ENCODE data around the gene ATXN10.
"Not testable (repeated sequence)": the region's sequence is repeated elsewhere in the genome, so short reads cannot be mapped to it uniquely, and the experiment has no call there.

Gene ATXN10

GRCh38 chr22:45644714-45645113 lies 26.9 kb upstream of the ATXN10 start:
- DNase-seq: no peak

DNA sequence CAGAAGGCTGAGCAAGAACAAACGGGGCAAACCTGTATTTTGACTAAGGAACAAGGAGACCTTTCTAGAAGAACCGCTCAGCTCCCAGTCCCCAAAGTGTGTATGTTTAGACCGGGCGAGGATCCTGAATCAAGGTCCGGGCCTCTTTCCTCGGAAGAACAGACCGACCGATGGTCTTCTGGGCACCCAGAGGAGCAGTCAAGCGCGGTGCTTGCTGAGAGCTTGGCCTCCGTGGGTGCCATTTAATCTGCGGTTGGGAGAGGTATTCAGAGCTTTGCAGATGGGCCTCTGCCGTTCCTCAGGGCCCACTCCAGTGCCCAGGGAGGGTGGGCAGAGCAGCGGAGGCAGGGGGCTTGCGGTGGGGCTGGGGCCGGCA lies 26.5 kb upstream of the ATXN10 start:
- no peak for DNase-seq

- DNase-seq: peak; percentile 82
Observed at GRCh38 chr22:45645526-45646414, 25.9 kb upstream of the ATXN10 start.

- DNase-seq: no peak
Observed at GRCh38 chr22:45647532-45648225, 24.0 kb upstream of the ATXN10 start.

GRCh38 chr22:45648301-45649117 lies 23.1 kb upstream of the ATXN10 start:
- no peak for DNase-seq

- no peak for DNase-seq
Observed at GRCh38 chr22:45649809-45650208, 21.8 kb upstream of the ATXN10 start.

GRCh38 chr22:45650721-45651120 lies 20.9 kb upstream of the ATXN10 start:
- no peak for DNase-seq

- DNase-seq: no peak
Observed at GRCh38 chr22:45651931-45652528, 19.6 kb upstream of the ATXN10 start.

- DNase-seq: no peak
Observed at GRCh38 chr22:45656577-45656976, 15.1 kb upstream of the ATXN10 start.

DNA sequence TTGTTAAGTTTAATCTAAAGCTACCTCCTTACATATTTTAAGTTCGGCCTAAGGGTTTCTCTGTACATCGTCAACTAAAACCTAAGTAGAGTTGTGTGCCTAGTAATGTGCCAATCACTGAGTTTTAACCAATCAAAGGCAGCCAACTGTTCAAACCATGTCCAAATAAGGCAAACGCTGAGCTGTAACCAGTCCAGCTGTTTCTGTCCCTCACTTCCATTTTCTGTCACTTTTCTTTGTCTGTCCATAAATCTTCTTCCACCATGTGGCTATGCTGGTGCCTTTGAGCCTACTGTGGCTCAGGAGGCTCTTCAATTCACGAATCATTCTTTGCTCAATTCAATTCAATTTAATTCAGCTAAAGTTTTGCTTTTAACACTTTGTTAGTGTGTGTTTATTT lies 13.9 kb upstream of the ATXN10 start:
- no peak for DNase-seq

- DNase-seq: no peak
Observed at GRCh38 chr22:45664136-45664646, 7.4 kb upstream of the ATXN10 start.

GRCh38 chr22:45667486-45667885 lies 4.1 kb upstream of the ATXN10 start:
- no peak for DNase-seq

- DNase-seq: not testable (repeated sequence)
Observed at GRCh38 chr22:45670363-45670762, 1.3 kb upstream of the ATXN10 start.

GRCh38 chr22:45670981-45671782 lies 452 bp upstream of the ATXN10 start:
- DNase-seq: peak; percentile 77

DNA sequence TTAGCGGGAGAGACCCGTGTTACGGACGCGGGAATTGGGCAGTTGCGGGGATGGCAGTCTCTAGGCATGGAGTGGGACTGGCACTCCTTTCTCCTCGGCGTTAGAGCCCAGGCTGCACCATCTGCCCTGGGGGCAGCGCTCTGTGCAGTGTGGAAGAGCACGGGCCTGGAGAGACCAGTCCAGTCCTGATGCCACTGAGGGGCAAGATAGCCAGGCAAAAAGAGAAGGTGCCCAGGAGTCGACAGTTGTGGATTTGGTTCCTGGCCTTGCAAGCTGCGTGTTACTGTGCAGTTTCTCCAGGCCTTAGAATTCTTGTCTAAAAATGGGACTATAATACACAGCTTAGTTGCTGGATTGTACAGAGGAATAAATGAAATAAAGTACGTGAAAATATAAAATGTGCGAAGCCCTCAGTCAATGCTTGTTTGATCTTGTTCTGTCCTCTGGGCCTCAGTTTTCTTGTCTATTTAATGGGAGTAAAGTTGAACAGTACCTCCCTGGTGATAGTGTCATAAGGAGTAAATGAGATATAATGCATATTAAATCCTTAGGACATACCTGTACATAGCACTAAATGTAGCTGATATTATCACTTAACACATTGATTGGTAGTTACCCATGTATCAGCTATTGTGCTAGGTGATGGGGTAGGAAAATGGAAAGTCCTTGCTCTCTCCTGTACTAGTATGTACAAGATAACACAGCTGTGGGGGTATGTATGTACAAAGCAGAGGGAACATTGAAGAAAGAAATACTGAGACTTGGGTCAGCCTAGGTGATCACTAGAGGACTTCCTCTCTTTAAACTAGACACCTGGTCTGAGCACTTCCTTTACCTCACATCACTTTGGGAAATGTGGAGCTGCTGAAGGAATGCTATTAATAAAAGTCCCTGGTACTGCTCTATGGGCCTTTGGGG lies 1.2 kb downstream of the ATXN10 start:
- DNase-seq: no peak

DNA sequence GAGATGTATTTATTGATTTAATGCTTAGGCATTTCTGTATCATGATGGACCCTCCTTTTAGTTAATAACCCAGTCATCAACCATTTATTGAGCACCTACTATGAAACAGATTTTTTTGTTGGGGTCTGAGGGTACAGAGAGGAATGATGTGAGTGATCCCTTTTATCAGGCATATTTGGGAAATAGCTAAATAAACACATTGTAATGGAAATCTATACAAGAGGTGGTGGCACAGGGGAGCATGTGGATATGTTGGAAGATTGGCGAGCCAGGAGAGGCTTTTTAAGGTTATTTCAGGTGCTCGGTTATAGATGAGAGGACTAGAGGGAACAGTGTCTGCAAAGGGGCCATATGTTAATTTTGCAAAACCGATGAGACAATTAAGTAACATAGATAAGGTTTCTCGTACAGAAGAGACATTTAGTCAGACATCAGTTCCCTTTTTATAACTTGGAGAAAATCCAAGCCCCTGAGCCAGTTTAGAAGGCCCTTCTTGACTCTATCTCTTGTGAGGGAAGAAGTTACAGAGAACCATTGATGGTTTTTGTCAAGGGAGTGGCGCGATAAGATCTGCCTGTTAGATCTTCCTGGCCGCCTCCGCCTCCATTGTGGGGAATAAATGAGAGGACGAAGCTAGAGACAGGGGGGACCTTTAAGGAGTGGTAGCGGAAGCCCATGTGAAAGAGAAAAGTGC lies 2.0 kb downstream of the ATXN10 start:
- no peak for DNase-seq

DNA sequence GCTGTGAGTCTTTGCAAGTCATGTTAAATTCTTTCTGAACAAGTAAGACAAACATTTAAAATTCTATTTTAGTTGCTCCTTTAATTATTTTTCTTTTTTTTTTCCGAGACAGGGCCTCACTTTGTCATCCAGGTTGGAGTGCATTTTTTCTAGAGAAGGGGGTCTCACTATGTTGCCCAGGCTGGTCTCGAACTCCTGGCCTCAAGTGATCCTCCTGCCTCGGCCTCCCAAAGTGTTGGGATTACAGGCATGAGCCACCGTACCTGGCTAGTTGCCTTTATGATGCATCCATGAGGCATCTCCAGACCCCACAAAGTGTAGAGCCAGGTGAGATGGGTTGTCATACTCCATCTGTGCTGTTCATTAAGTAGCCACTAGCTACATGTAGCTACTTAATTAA lies 4.4 kb downstream of the ATXN10 start:
- no peak for DNase-seq

- no peak for DNase-seq
Observed at GRCh38 chr22:45677063-45677462, 5.4 kb downstream of the ATXN10 start.

DNA sequence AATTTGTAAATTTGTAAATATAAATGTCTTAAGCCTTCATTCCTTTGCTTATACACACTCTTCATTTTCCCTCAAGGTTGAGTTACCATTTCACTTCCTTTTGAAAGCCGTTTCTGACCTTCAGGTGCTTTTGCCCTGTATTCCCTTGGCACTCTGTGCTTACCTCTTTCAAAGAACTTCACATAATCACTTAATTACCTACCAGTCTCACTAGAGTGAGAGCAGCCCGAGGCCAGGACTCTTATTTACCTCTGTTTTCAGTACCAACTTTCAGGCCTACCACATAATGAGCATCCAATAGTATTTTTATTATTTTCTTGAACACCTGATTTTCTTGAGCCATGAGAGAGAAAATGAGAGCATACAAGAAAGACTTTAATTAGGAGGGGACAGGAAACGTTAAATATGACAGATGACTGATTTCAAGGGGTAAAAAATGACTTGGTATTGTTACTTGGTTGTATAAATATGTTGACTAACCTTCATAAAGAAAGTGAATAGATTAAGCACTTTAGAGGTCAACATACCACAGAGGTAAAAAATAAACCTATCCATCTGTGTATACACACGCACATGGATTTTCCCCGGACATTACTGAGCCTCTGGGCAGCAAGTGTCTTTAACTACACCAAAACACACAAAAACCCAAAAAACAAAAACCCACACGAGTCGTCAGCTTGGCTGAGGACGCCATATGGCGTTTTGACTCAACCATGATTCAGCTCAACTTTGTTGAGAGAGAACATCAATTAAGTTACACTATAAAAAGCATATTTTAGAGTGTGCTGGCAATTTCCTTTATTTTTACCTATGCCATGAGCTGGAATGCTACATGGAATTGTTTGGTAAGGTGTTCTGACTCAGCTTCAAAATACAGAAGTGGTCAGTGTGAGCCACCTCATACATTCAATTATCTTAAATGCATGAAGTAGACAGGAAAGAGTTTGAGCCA lies 7.6 kb downstream of the ATXN10 start:
- no peak for DNase-seq
